Activated CD4-positive, alpha-beta T cell treated with anti-CD3 and anti-CD28 coated beads, Interleukin-2, amount 50 U/mL, for 16 hours (primary cell): ENCODE data around the gene PTPN20.
"Not testable (repeated sequence)": the region's sequence is repeated elsewhere in the genome, so short reads cannot be mapped to it uniquely, and the experiment has no call there.

Experiments
- DNase-seq: peaks from one replicate; pipeline ENCODE4 v3.0.0-alpha.2; 2020

The PTPN20 gene

GRCh38 chr10:46911144-46911876 lies at the start of gene PTPN20:
Gene PTPN20, plus strand, starts transcription at chr10:46911428. Its CDS starts 21,072 bp downstream, at chr10:46932500.
- not testable (repeated sequence) for DNase-seq

DNA sequence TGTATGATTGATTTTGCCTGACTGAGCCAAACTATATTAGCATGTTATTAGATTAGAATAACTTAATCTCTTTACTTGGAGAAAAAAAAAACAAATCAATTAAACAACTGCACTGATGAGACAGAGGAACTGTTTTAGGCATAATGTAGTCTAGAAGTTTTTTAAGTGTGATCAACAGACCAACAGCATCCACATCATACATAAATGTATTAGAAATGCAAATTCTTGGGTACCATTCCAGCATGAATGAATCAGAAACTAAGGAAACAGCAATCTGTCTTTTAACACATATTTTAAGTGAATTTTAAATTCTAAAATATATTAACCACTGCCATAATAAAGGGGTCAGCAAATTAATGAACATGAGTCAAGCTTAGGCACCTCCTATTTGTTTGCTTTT lies 41.5 kb upstream of the PTPN20 start:
- not testable (repeated sequence) for DNase-seq

- DNase-seq: not testable (repeated sequence)
Measured at GRCh38 chr10:46871583-46871982, 39.6 kb upstream of the PTPN20 start.

DNA sequence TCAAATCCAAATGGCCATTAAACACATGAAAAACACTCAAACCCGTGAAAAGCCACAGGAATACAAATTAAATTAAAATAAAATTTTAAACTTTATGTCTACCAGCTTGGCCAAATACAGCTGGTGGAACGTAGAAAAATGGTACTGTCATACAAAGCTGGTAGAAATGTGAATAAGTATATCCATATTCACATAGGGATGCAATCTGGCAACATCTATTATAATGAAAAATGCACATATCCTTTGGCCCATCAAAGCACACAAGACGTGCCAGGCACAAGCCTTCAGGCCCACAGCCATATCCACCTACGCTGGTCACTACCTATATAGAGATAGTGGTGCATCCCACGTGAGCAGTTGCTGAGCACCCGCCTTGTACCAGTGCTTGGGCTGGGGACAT lies 35.9 kb upstream of the PTPN20 start:
- not testable (repeated sequence) for DNase-seq

DNA sequence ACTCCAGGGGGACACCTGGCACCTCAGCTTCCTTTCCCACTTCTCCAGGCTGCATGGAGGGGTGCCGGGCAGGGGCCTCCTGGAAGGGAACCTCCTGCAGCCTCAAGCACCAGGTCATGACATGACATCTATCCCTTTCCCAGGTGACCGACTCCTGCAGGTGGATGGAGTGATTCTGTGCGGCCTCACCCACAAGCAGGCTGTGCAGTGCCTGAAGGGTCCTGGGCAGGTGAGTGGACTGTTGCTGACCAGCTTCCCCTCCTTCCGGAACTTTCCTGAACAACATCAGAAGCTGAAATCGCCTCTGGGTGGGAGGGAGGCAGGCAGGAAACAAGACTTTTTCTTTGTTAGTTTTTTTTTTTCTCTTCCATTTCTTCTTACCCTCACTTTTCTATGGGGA lies 34.5 kb upstream of the PTPN20 start:
- not testable (repeated sequence) for DNase-seq

GRCh38 chr10:46878761-46879160 lies 32.5 kb upstream of the PTPN20 start:
- not testable (repeated sequence) for DNase-seq

DNA sequence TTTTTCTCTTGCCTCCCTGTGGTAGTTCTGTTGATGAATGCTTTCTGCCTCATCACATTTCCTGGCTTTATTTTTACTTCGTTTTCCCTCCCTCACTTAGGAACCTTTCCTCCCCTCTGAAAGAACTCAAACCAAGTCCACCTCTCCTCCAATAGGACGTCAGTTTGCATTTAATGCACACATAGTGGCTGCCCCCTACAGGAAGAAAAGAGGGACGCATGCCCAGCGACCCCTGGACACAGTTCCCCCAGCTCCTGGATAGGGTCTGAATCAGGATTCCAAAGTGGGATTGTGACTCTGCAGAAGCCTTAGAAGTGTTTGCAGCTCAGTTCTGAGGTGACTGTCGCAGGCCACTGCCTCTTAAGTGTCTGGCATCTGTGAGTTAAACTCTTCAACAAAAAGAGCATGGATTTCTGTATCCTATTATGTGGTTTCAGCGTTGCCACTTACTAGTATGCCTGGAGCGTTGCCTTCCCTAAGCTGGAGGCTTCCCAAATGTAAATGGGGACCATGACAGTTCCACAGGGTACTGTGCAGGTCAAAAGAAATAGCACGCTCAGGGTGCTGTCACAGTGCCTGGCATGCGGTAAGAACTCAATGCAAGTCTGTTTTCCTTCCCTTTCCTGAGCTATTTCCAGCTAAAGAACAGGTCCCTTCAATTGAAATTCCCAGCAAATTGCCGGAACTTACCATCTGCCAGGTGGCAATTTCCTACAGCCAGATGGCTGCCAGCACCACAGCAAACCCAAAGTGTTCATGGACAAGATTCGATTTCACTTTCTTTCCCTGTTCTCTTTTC lies 20.2 kb upstream of the PTPN20 start:
- DNase-seq: not testable (repeated sequence)

- not testable (repeated sequence) for DNase-seq
Measured at GRCh38 chr10:46896762-46897692, 14.2 kb upstream of the PTPN20 start.

DNA sequence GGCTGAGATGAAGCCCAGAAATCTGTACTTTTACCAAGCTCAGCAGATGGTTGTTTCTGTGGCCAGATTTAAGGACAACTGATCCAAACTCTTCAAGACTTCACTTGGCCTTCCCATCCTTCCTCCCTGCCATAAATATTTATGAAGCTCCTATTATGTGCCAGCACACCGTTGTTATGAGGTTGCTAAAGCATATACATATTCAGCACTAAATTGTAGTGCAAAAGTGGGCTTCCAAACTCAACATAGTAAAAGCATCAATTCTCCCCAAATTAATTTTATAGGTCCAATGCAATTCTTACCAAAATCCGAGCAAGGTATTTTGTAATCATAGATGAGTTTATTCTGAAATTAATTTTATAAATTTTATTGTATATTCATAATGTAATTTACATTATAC lies 10.0 kb upstream of the PTPN20 start:
- not testable (repeated sequence) for DNase-seq

- not testable (repeated sequence) for DNase-seq
Measured at GRCh38 chr10:46903874-46904273, 7.4 kb upstream of the PTPN20 start.

DNA sequence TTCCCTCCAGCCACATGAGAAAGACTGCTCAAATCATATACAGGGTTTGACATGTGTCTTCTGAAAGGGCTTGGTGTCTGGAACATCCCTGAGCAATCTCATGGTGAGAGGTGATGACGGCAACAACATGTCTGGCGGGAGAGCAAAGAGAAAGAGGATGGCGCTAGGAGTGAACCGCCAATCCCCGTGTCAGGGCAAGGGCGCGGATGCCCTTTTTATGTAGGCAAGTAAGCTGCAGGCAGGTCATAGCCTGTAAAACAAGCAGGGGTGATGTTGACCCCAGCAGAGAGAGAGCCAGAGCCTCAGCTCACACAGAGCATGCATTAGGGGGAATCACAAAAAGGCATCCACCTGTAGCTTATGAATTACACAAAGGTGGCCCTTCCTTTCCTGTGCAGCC lies 4.9 kb upstream of the PTPN20 start:
- not testable (repeated sequence) for DNase-seq

- not testable (repeated sequence) for DNase-seq
Measured at GRCh38 chr10:46907185-46908117, 3.8 kb upstream of the PTPN20 start.

GRCh38 chr10:46922498-46922897 lies 11.3 kb downstream of the PTPN20 start:
- DNase-seq: not testable (repeated sequence)

DNA sequence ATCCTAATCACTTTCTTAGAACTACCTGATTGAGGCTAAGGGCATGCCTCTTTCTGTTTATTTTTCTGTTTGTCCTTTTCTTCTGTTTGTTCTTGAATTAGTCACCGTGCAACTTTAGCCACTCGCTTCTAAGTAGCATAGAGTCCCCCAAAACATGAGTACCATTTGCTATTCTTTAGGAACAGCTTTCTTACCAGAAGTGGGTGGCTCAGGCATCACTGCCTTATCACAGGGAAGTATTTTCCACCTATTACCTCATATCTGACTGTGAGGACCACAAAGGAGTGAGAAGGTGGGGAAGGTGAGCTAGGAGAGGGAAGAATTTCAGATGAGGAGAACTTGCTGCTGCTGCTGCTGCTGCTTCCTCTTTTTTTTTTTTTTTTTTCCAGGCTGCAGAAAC lies 13.9 kb downstream of the PTPN20 start:
- not testable (repeated sequence) for DNase-seq

GRCh38 chr10:46925853-46926252 lies 14.6 kb downstream of the PTPN20 start:
- not testable (repeated sequence) for DNase-seq

DNA sequence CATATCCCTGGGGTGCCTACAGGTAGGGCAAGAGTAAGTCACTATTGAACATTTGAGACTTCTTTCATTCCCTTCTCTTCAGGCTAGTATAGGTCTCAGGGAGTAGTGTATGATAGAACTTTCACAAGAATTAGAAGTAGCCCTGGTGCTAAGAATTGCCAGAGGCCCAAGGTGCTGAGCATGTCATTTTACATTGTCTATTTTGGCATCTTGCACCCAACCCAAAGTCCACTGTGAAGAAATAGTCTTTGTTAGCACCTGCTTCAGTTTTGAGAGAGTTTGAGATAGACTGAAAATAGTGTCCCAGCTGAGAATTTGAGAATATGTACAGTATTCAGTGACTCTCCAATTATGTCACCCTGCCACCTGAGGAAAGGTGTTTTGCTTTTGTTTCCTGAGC lies 17.6 kb downstream of the PTPN20 start:
- DNase-seq: not testable (repeated sequence)

DNA sequence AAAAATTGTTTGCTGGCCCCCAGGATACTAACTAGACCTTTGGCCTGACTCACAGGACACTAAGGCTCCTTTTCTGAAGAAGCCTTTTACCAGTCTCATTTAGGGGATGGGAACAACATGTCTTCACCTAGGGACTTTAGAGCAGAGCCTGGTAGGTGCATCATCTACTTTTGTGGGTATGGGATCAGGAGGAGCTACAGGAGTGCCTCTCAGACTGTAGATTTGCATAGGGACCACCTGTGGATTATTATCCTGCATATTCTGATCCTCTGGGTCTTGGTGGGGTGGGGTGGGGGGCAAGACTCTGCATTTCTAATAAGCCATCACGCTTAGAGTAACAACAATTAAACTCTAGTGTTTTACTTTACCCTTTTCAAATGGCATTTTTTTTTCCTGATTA lies 21.2 kb downstream of the PTPN20 start:
- not testable (repeated sequence) for DNase-seq

DNA sequence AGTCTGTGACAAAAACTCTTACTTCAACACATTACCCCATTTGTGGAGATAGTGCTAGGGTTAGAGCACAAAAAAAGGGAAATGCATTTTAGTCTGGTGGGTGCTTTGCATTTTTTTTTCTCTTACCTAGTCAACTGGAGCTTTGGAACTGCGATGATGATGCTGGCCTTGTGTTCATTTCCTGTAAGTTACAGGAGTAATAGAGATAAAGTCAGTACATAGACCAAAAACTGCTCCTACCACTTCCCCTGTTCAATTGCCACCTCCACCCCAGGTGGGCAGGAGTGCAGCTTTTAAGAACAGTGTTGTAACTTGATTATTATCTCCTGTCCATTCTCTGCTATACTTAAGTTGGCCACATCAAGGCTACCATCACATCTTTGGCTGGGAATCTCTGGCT lies 29.9 kb downstream of the PTPN20 start:
- not testable (repeated sequence) for DNase-seq

- not testable (repeated sequence) for DNase-seq
Measured at GRCh38 chr10:46948687-46949518, 37.7 kb downstream of the PTPN20 start.

- DNase-seq: not testable (repeated sequence)
Measured at GRCh38 chr10:46952540-46952939, 41.3 kb downstream of the PTPN20 start.

GRCh38 chr10:46960742-46961141 lies 49.5 kb downstream of the PTPN20 start:
- DNase-seq: not testable (repeated sequence)
